22Rv1 (cell line): ENCODE data around the gene AFF1.

Experiments used
- ZFX ChIP-seq: fragments of 450-650 bp; IDR thresholded peaks from 2 replicates; pipeline ENCODE4 v1.6.1; 2017; ENCODE audit warnings: antibody characterized with exemption, borderline replicate concordance
- TF ChIP-seq, protein P1 (sequence below): fragments of 450-650 bp; IDR thresholded peaks from 2 replicates; pipeline ENCODE4 v1.5.1; 2017; ENCODE audit warnings: mild to moderate bottlenecking

DNA sequence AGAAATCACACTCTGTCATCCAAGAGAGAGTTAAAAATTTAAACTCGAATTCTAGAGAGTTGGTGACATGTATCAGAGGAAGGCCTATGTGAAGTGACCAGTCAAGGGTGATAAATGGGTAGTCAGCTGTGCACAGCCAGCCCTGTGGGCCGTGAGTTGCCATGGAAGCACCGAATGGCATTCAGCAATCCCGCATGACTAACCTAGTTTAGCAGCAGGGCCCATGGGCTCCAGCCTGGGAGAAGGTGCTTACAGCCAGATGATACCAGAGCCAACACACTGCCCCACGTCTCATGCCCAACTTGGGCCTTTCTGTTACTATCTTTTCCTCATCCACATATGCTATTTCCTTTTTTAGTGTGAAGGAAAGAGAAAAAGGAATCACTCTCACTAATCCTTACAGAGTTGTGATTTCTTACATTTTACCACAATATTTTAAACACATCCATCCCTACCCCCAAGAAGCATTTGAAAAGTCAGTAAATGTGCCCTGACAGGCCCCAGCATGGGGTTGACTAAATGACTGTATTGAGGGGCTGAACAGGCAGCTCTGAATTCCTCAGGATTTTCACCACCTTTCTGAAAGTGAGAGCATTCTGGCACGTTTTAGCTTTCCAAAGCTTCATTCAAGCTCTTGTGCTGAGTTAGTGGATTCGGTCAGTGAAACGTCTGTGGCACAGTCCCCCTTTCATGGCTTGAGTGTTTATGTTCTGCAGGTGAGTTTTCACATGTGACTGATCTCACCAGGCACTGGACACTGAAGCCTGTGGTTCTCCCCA lies 104.2 kb downstream of the AFF1 start:
- TF ChIP-seq, protein P1, sequence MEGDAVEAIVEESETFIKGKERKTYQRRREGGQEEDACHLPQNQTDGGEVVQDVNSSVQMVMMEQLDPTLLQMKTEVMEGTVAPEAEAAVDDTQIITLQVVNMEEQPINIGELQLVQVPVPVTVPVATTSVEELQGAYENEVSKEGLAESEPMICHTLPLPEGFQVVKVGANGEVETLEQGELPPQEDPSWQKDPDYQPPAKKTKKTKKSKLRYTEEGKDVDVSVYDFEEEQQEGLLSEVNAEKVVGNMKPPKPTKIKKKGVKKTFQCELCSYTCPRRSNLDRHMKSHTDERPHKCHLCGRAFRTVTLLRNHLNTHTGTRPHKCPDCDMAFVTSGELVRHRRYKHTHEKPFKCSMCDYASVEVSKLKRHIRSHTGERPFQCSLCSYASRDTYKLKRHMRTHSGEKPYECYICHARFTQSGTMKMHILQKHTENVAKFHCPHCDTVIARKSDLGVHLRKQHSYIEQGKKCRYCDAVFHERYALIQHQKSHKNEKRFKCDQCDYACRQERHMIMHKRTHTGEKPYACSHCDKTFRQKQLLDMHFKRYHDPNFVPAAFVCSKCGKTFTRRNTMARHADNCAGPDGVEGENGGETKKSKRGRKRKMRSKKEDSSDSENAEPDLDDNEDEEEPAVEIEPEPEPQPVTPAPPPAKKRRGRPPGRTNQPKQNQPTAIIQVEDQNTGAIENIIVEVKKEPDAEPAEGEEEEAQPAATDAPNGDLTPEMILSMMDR = no peak
- TF ChIP-seq ZFX = no peak
